ENCODE measurements around the gene FOXF1.

The FOXF1 gene

DNA sequence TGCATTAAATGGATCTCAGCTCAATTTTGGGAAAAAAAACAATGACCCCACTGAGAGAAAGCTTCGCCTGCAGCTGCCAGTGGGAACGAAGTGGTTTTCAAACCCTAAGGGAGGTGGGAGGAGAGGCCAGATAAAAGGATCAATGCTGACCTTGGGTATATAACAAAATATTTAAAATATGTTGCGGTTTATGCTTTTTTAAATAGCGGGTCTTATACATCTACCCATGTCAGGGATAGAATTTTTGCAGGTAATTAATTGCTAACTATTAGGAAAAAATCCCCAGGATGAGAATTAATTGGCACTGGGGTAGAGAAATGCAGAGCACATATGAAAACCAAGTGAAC lies 10.9 kb upstream of the FOXF1 start:
- no peak overlapping the region for H3K4me3 ChIP-seq (ENCODE audit: control insufficient read depth, low read depth, low read length)
- no peak for DNase-seq (ENCODE audit: low read depth)
- TF ChIP-seq, protein P1, sequence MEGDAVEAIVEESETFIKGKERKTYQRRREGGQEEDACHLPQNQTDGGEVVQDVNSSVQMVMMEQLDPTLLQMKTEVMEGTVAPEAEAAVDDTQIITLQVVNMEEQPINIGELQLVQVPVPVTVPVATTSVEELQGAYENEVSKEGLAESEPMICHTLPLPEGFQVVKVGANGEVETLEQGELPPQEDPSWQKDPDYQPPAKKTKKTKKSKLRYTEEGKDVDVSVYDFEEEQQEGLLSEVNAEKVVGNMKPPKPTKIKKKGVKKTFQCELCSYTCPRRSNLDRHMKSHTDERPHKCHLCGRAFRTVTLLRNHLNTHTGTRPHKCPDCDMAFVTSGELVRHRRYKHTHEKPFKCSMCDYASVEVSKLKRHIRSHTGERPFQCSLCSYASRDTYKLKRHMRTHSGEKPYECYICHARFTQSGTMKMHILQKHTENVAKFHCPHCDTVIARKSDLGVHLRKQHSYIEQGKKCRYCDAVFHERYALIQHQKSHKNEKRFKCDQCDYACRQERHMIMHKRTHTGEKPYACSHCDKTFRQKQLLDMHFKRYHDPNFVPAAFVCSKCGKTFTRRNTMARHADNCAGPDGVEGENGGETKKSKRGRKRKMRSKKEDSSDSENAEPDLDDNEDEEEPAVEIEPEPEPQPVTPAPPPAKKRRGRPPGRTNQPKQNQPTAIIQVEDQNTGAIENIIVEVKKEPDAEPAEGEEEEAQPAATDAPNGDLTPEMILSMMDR (IDR thresholded peaks at IDR 0.05; ENCODE audit: control insufficient read depth, insufficient read depth, low read depth, low read length, missing control alignments): no peak

DNA sequence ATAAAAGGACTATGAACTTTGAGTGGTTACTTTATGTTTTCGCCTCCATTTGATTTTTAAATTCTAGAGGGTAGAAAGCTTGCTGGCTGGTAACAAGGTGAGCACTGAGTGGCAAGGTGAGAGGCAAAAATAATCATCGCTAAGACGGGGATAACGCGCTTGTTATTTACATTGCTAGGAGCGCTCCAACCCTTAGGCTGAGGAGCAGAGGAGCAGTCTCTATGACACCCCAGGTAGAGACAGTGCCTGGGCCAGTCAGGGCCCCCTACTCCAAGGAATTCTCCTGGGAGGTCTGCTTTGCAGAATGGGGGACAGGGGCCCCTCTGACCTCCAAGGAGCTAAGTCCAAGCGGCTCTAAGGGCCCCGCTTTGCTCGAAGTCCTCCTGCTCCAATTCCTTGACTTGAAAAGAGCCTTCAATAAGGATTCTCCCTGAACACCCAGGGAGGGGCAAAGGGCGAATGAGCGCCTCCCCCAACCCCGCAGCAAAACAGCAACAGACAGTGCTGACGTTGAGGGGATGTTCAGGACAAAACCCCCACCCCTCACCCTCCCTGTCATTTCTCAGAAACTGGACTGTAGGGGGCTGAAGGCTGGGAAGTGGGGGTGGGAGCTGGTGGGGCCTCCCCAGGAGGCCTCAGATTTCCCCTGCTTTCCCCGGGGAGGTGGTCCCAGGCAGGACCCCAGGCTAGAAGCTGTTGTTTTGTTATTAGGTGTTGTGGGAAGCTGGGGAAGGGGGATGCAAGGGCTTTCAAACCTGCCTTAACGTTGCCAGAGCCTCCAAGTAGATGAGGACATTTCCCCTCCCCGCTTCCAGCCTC lies 10.2 kb upstream of the FOXF1 start:
- TF ChIP-seq, protein P1 (IDR thresholded peaks at IDR 0.05; ENCODE audit: control insufficient read depth, insufficient read depth, low read depth, low read length, missing control alignments): no peak
- DNase-seq (ENCODE audit: low read depth): no peak
- no peak overlapping the region for H3K4me3 ChIP-seq (ENCODE audit: control insufficient read depth, low read depth, low read length)

DNA sequence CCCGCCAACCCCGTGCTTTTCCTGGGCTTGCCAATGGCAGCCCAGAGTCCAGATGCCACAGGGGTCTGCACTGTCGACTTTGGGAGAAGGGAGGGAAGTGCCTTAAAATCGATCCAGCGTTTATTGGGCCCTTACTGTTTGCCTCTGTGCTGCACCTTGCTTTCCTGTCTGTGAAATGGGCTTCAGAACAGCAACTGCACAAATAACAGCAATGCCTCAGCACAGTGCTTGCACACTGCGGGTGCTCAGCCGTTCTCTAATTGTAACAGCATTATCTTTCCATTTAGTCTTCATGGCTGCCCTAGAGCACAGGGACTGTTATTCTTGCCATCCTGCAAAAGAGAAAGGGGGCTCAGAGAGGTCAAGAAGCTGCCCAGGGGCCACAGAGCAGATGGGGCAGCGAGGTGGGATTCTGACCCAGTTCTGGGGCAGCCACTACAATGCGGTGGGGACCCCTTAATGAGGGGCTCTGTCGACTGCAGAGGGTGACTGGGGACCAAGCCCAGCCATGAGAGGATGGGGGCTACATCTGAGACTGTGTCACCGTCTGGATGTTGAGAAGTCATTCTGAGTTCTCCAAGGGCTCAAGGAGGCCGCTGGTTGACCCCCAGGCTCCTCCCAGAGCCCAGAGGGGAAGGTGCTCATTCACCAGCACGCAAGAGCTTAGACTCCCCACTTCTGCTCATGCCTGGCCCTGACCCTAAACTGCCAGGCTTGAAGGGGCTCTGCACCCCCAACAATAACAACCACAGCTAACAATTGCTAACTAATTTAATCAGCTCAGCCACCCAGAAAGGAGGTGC lies 9.4 kb upstream of the FOXF1 start:
- no peak overlapping the region for H3K4me3 ChIP-seq (ENCODE audit: control insufficient read depth, low read depth, low read length)
- no peak for DNase-seq (ENCODE audit: low read depth)
- TF ChIP-seq, protein P1 (IDR thresholded peaks at IDR 0.05; ENCODE audit: control insufficient read depth, insufficient read depth, low read depth, low read length, missing control alignments): no peak

DNA sequence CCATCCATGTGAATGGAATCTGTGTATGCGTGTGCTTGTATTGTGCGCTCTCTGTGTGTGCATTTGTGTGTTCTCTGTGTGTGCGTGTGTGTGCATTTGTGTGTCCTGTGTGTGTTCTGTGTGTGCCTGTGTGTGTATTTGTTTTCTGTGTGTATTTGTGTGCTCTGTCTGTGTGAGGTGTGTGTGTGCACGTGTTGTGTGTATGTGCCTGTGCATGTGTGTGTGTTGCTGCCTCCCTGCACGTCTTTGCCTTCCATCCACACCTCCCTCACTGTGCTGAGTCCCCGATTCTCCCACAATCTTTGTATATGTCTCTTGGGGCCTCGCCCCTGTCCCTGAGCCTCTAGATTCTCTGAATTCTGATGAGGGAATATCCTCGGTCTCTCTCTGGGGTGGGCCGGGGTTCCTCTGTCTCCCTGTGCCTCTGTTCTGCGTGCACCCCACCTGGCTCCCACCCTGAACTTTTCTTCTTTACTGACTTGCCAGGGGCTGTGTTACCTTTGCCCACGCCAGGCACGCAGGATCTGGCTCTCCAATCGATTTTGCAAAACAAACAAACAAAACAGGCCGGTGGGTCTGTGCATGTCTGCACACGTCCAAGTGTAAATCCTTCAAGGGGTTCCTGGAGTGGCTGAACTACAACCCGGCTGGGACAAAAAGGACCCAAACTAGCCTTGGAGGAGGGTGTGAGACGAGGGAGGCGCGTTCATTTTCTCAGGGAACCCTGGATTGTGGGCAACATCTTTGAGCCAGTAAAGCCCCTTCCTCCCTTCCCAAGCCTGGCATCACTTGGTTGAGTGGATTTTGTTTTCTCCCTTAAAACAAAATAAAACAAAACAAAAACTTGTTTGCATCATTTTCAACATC lies 8.1 kb upstream of the FOXF1 start:
- TF ChIP-seq, protein P1 (IDR thresholded peaks at IDR 0.05; ENCODE audit: control insufficient read depth, insufficient read depth, low read depth, low read length, missing control alignments): no peak
- no peak for DNase-seq (ENCODE audit: low read depth)
- no peak overlapping the region for H3K4me3 ChIP-seq (ENCODE audit: control insufficient read depth, low read depth, low read length)

DNA sequence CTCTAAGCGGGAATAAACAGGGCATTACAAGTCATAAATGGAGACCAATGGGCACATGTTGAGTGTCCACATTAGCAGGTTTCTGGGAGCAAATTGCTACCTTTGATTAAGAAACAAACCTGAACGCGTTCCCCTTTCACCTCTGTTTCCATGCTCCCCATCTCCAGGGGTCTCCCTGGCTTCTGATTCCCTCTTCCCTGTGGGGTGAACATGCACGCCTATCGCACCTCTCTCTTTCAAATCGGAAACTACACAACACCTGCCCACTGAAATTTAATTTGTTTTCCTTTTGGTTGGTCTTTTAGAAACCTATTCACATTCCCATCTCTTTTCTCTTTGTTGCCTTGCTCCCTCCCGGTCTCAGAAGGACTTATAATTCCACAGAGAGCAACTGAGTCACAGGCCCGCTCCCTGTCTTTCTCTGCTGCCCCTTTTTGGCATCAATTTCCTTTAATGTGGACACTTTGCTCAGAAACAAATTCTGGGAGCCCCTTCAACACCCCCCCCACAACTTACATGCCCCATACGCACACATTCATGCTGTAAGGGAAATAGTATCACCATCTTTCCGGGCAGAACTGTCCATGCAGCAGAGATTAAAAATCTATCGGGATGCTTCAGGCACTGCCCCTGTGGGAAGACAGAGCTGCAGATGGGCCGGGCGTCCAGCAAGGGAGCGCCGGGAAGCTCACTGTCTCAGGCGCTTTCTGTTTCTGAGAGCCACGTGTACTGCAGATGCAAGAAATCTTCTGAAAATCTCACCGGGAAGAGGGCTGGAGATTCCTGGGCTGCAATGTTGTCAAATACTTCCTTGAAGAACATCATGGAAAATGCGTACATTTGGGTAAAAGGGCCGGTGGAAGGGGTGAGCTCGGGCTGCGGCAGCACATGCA lies 7.2 kb upstream of the FOXF1 start:
- no peak for DNase-seq (ENCODE audit: low read depth)
- H3K4me3 ChIP-seq (ENCODE audit: control insufficient read depth, low read depth, low read length): no peak overlapping the region
- TF ChIP-seq, protein P1 (IDR thresholded peaks at IDR 0.05; ENCODE audit: control insufficient read depth, insufficient read depth, low read depth, low read length, missing control alignments): no peak
